ENCODE data around the gene SLC31A2.

DNA sequence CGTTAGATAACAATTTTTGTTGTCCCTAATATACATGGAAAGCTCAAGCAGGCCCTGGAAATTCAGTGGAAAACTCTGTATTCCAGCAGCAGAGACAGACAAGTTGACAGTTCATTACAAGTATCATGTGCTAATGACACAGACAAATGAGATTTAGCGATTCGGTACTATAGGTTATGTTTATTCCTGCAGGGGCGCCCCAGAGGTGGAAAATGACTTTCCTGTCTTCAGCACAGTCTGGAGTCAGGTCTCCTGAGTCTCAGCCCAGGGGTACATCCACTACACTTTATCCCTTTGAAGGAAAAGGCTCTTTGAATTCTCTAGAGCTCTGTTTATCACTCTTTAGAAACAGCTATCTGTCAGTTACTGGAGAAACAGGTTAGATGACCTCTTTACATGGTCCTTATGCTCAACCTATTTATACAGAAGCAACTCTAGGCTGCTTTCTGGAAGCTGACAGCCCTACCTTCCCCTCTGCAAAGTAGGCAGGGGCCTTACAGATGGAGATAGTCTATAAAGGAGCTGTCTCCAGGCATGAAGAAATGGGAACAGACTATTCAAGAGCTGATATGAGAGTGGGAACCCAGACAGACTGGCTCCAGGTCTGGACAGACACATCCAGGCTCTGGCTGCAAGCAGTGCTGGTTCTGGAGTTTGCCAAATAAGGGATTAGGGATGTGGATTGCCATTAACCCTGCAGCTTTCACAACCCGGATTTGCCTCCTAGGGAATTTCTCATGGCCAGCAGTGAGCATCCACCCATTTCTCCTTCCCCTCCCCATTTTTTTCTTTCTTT is 7.2 kb upstream of the SLC31A2 start:
- TF ChIP-seq, protein P1, sequence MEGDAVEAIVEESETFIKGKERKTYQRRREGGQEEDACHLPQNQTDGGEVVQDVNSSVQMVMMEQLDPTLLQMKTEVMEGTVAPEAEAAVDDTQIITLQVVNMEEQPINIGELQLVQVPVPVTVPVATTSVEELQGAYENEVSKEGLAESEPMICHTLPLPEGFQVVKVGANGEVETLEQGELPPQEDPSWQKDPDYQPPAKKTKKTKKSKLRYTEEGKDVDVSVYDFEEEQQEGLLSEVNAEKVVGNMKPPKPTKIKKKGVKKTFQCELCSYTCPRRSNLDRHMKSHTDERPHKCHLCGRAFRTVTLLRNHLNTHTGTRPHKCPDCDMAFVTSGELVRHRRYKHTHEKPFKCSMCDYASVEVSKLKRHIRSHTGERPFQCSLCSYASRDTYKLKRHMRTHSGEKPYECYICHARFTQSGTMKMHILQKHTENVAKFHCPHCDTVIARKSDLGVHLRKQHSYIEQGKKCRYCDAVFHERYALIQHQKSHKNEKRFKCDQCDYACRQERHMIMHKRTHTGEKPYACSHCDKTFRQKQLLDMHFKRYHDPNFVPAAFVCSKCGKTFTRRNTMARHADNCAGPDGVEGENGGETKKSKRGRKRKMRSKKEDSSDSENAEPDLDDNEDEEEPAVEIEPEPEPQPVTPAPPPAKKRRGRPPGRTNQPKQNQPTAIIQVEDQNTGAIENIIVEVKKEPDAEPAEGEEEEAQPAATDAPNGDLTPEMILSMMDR (IDR thresholded peaks at IDR 0.05; ENCODE audit: low read depth, low read length, missing input control), result no peak
- TF ChIP-seq YY1 (IDR thresholded peaks at IDR 0.05), result no peak
- no peak for TF ChIP-seq GABPA (IDR thresholded peaks at IDR 0.05 in 1 of 2, conservative IDR thresholded peaks at IDR 0.05 in 1 of 2)
- TF ChIP-seq, protein P2, sequence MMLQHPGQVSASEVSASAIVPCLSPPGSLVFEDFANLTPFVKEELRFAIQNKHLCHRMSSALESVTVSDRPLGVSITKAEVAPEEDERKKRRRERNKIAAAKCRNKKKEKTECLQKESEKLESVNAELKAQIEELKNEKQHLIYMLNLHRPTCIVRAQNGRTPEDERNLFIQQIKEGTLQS (IDR thresholded peaks at IDR 0.05), result no peak
- no peak for TF ChIP-seq TAF1 (conservative IDR thresholded peaks at IDR 0.05)
- TF ChIP-seq NR2F2 (IDR thresholded peaks at IDR 0.05), result no peak
- TF ChIP-seq, protein P3, sequence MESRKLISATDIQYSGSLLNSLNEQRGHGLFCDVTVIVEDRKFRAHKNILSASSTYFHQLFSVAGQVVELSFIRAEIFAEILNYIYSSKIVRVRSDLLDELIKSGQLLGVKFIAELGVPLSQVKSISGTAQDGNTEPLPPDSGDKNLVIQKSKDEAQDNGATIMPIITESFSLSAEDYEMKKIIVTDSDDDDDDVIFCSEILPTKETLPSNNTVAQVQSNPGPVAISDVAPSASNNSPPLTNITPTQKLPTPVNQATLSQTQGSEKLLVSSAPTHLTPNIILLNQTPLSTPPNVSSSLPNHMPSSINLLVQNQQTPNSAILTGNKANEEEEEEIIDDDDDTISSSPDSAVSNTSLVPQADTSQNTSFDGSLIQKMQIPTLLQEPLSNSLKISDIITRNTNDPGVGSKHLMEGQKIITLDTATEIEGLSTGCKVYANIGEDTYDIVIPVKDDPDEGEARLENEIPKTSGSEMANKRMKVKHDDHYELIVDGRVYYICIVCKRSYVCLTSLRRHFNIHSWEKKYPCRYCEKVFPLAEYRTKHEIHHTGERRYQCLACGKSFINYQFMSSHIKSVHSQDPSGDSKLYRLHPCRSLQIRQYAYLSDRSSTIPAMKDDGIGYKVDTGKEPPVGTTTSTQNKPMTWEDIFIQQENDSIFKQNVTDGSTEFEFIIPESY (IDR thresholded peaks at IDR 0.05), result no peak
- TF ChIP-seq RAD21 (IDR thresholded peaks at IDR 0.05), result no peak
